ENCODE measurements around the gene CD33.

GRCh38 chr19:51256155-51256625, 31.3 kb downstream of the CD33 start:
- TF ChIP-seq CTCF (IDR thresholded peaks at IDR 0.05; ENCODE audit: low read depth, low read length, poor library complexity, severe bottlenecking) = no peak
- TF ChIP-seq EZH2phosphoT487 (IDR thresholded peaks at IDR 0.05; ENCODE audit: borderline replicate concordance, low read length) = no peak
